Aorta (tissue), 5 donors: ENCODE results near the gene LPP. TPM values are rescaled to one million over a fixed set of nuclear protein-coding genes. Genes with fewer than 3 reads are reported as not detected.

Source experiments
- ATAC-seq: fragments of 200-7000 bp; cut with Tn5 transposase; one replicate; pipeline ENCODE4 v1.9.1; 2022; ENCODE audit warnings: moderate library complexity; ENCODE audit not compliant: low FRiP score
- DNase-seq, 2 donors: peaks; one replicate each; pipeline ENCODE4 v3.0.0-alpha.2; 2020
- H3K27ac ChIP-seq, 2 donors: one replicate each; pipeline ENCODE4 v1.5.1; 2013; ENCODE audit warnings: low read length in 2 of 2, mild to moderate bottlenecking in 2 of 2, moderate library complexity in 2 of 2, control low read depth in 1 of 2, inconsistent platforms in 1 of 2, low read depth in 1 of 2
- H3K27me3 ChIP-seq, 2 donors: one replicate each; pipeline ENCODE4 v1.6.1; 2013; ENCODE audit warnings: control low read depth in 1 of 2, low read length in 1 of 2, mild to moderate bottlenecking in 1 of 2, moderate library complexity in 1 of 2; ENCODE audit not compliant: insufficient read depth in 2 of 2, control insufficient read depth in 1 of 2
- H3K36me3 ChIP-seq, 2 donors: one replicate each; pipeline ENCODE4 v1.6.1; 2013; ENCODE audit warnings: control low read depth in 1 of 2, low read length in 1 of 2, mild to moderate bottlenecking in 1 of 2; ENCODE audit not compliant: insufficient read depth in 2 of 2, control insufficient read depth in 1 of 2
- H3K4me1 ChIP-seq, 2 donors: one replicate each; pipeline ENCODE4 v1.6.1; 2013; ENCODE audit warnings: low read length in 2 of 2, control low read depth in 1 of 2, mild to moderate bottlenecking in 1 of 2, moderate library complexity in 1 of 2; ENCODE audit not compliant: insufficient read depth in 2 of 2, control insufficient read depth in 1 of 2
- H3K4me3 ChIP-seq, 2 donors: one replicate each; pipeline ENCODE4 v1.5.1; 2013; ENCODE audit warnings: low read length in 2 of 2, control low read depth in 1 of 2, mild to moderate bottlenecking in 1 of 2
- H3K9me3 ChIP-seq: one replicate; pipeline ENCODE4 v1.6.1; 2013; ENCODE audit warnings: mild to moderate bottlenecking, low read length; ENCODE audit not compliant: control insufficient read depth
- WGBS, 2 donors: extraction: QIAGEN DNeasy Blood & Tissue Kit; methylation state at CpG; one replicate each; pipeline ENCODE4 v1.1.7; 2013; 5-methylcytosine and 5-hydroxymethylcytosine counted together
- intact Hi-C, 2 donors: fragments of 100-400 bp; cut with DNase I; formaldehyde crosslinking; loops; one replicate each; pipeline versions ENCODE4 v1.14.2 to v1.15.0; 2022
- polyA plus RNA-seq, 2 donors: library from polyadenylated mRNA; stranded (reverse); fragments of 200-250 nt; gene quantifications; one replicate each; pipeline ENCODE4 v1.2.3, GENCODE V29; 2013
- total RNA-seq, 2 donors: library from RNA; stranded (reverse); fragmentation: NEBNext Ultra II Directional; extraction: Animal tissue kit (Norgen Biotek cat#: 25700); gene quantifications; one replicate each; pipeline ENCODE4 v1.2.1, GENCODE V29; 2021
- donor health status: healthy with polysubstance abuse.
- donor health status: Bipolar disorder and iron deficiency.
- donor health status: DM: no; HTN: no; CAD: no.
- donor health status: DM: no; HTN: no; CAD: no.
- donor health status: DM: yes; HTN: yes; CAD: no.

Gene LPP
- total and polyA plus RNA-seq, 4 donors, result 37.7 to 2,536 (median 527) TPM

DNA sequence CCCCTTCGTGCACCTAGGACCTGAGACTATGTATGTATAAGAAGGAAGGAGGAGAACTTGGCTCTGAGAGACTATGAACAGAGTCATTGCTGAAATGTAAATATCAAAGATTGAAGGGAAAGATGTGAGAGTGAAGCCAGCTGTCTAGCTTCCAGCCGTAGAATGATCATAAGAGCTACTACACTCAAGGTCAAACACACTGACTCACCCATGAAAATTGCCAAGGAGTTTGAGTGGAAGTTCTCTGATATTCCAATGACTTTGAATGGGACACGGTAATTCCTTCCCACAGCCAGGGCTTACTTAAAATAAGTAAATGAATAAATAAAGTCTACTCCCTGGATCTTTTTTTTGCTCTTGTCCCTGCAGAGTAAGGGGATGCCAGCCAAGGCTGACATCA is 618.9 kb downstream of the LPP start:
- Histone ChIP-seq H3K9me3 (no peaks in the 10 kb centered on the region), H3K36me3 (no peaks in the 10 kb centered on the region), H3K27me3 (no peaks in the 10 kb centered on the region), H3K27ac (peak overlapping the region in 1 of 2 donors; percentile 37), H3K4me3 (no peak overlapping the region), H3K4me1 (peaks cover 0 to 18% of the 10 kb centered on the region in 2 donors)
- 4 to 16% methylated on average over 3 of the region's 3 CpGs for WGBS, 2 donors
- ATAC-seq (peak; percentile 45), DNase-seq (no peak)
- intact Hi-C loops, result no loop called here

DNA sequence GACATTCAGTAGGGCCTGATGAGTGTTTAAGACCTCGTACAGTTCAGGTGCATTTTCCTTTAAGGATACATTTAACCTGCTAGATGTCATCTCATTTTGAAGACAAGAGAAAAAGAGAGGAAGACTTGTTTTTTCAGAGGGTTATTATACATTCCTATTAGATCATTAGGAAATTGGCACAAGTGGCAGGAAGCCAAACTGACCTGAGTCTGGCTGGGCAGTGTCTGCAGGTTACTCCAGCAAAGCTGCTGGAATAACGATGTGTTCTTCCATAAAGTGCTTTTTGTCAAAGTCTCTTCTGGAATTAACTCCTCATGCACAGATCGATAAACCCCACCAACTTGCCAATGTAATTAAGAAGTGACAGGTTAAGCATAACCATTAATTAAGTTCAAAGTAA is 621.5 kb downstream of the LPP start:
- Histone ChIP-seq H3K36me3 (no peaks in the 10 kb centered on the region), H3K27ac (no peak overlapping the region), H3K27me3 (no peaks in the 10 kb centered on the region), H3K4me1 (peaks cover 3 to 19% of the 10 kb centered on the region in 2 donors), H3K9me3 (no peaks in the 10 kb centered on the region), H3K4me3 (no peak overlapping the region)
- ATAC-seq, result no peak
- no peak for DNase-seq
- intact Hi-C loops, result no loop called here
- WGBS, 2 donors, result 75 to 77% methylated on average over 3 of the region's 3 CpGs

DNA sequence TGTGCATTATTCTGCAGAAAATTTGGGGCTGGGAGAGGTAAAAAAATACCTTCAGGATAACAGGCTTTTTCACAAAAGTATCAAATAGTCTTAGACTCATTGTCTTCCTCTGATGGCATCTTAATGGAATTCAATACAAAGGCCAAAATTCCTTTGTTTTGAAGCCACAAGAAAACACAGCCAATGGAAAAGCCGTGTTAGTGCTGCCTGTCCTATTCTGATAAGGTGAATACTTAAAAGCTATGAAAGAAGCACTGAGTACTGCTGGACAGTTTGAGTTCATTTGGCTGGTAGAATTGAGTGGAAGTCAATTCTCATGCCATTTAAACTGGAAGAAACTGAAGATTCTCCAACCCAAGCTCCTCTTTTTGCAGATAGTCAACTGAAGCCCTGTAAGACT is 622.5 kb downstream of the LPP start:
- peaks cover 3 to 19% of the 10 kb centered on the region in 2 donors for H3K4me1 ChIP-seq

DNA sequence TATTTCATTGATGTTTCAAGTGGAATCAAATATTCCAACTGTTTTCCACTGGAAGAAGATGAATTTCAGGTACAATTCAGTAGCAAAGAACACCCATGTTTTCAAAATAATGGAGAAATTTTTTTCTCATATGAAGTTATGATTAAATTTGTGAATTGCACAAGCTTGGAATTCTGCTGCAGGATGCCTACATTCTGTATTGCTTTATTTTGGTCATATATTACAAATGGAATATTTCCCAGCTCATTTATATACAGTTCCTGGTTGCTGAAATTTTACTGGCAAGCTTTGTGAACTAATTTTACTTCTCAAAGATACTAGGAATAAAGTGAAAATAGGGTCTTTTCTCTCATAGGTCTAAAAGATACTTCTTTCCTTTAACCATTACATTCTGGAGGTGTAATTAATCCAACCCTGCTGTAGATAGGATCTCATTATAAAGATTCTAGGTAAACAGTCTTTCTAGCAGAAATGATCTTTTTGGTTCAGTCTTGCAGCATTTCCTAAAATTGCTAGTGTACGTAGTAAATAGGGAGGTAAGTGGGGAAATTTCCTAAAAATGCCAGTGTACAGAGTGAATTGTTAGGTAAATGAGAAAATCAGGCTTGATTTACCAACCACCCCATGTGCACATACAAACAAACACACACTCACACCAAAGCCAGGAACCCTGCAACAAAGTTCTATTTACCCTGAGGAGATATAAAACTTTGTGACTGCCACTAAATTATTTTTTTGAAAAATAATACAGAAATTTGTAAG is 624.3 kb downstream of the LPP start:
- intact Hi-C loops, result no loop called here
- 74 to 82% methylated on average over 1 of the region's 1 CpG for WGBS, 2 donors
- H3K4me1 ChIP-seq, result peaks cover 5 to 16% of the 10 kb centered on the region in 2 donors
- H3K9me3 ChIP-seq, result no peaks in the 10 kb centered on the region
- ATAC-seq, result no peak
- DNase-seq, result no peak
- no peak overlapping the region for H3K27ac ChIP-seq
- no peaks in the 10 kb centered on the region for H3K36me3 ChIP-seq
- no peak overlapping the region for H3K4me3 ChIP-seq
- no peaks in the 10 kb centered on the region for H3K27me3 ChIP-seq

More for the DNA sequence above, 622.5 kb downstream of the LPP start:
- no peaks in the 10 kb centered on the region for H3K9me3 ChIP-seq
- no peaks in the 10 kb centered on the region for H3K27me3 ChIP-seq
- ATAC-seq (no peak), DNase-seq (no peak)
- no peaks in the 10 kb centered on the region for H3K36me3 ChIP-seq
- no peak overlapping the region for H3K4me3 ChIP-seq
- WGBS, 2 donors, result 0 to 10% methylated on average over 1 of the region's 1 CpG
- intact Hi-C loops, result no loop called here
- no peak overlapping the region for H3K27ac ChIP-seq

DNA sequence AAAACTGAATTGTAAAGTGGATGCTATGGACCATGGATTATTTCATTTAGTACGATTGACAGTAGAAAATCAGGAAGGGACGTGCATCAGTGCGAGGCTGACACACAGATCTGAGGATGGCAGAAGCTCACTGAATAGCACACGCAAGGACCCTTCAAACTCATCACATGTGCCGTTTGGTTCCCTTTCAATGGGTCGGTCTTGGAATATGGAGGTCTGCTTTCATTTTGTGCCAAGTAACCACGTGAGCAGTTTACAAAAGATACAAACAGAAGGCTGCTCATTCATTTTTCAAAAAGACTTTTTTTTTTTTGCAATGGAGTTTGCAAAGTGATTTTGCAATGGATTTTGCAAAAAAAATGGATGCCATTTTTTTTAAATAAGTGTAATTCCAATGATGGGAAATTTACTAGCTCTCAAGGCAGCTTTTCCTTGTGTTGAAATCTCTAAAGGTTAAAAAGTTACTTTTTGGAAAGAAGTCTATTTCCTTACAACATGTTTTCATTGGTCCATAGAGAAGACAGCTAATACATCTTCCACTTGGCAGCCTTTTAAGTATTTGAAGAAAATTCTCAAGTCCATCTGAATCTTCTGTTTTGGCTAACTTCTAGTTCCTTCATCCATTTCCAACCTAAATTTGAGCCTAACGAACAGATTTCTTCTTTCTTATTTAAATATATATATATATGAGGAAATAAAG is 625.5 kb downstream of the LPP start:
- peaks cover 5 to 15% of the 10 kb centered on the region in 2 donors for H3K4me1 ChIP-seq
- intact Hi-C loops, result no loop called here
- 64 to 70% methylated on average over 8 of the region's 8 CpGs for WGBS, 2 donors
- H3K4me3 ChIP-seq, result no peak overlapping the region
- DNase-seq (no peak), ATAC-seq (peak; percentile 62)
- H3K27ac ChIP-seq, result peak overlapping the region in 1 of 2 donors; percentile 68
- H3K36me3 ChIP-seq, result no peaks in the 10 kb centered on the region
- H3K9me3 ChIP-seq, result no peaks in the 10 kb centered on the region
- H3K27me3 ChIP-seq, result no peaks in the 10 kb centered on the region

DNA sequence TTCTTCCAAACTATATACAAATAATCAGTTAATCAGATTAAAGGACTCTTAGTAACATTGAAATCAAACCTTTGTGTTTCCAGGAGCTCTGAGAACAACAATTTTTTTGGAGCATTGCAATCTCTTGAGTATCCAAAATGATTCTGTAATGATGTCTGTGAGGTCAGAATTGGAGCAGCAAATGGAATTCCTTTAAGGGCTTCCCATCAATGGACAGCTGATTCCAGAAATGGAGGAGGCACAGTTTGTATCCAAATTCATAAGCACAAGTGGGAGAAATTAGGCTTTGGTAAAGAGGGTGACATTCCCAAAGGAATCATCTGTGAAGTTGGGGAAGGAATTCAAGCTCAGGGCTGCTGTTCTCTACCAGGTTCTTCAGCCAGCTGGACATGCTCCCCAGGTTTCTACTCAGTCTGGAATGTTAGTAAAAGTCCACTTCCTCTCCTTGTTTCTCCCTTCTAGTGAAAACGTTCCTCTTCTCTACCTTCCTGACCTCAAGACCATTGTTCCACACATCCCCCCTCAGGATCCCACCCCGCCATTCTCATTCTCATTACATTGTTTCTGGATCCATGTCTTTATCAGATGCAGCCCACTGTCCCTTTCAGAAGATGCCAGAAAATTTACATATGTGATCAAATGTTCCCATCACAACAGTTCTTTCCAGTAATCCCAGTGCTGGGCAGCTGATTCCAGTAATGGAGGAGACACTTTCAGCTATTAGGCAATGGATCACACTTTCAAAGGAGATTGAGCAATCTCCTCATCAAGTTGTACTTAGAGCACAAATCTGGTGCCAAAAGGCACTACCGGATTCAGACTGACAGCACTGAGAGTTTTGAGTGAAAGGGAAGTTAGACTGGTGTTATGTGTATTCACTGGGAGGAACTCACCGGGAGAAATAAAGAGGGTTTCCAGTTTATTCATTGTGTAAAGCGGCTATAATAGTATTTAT is 626.5 kb downstream of the LPP start:
- intact Hi-C loops, result no loop called here
- ATAC-seq, result peak; percentile 88
- H3K4me3 ChIP-seq, result no peak overlapping the region
- no peaks in the 10 kb centered on the region for H3K9me3 ChIP-seq
- WGBS, 2 donors, result 57% methylated on average over 5 of the region's 5 CpGs
- DNase-seq, result no peak
- no peaks in the 10 kb centered on the region for H3K36me3 ChIP-seq
- no peaks in the 10 kb centered on the region for H3K27me3 ChIP-seq
- H3K4me1 ChIP-seq, result peaks cover 5 to 9% of the 10 kb centered on the region in 2 donors
- peak overlapping the region in 1 of 2 donors; percentile 33 for H3K27ac ChIP-seq

DNA sequence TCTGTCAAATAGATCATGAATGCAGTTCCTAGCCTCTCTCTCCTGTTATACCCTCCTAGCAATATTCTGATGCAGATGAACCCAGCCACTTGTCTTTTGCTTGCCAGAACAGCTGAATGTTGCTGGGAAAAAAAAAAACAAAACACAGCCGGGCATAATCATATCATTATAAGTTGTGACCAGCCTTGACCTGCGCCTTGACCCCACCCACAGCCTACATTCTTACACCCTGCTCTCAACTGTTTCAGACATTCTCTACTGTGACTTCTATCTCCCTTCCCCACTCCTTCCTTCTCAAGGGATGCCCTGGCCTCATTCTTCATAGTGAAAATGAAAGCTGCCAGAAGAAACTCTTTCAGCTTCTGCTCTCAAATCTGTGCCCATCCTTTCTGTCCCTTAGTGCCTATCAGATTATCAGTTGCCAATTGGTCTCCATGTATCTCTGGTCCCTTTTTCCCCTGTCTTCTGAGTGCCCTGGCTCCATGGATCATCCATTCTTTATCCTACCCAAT is 628.7 kb downstream of the LPP start:
- Histone ChIP-seq H3K4me3 (no peak overlapping the region), H3K4me1 (peaks cover 4 to 5% of the 10 kb centered on the region in 2 donors), H3K27me3 (no peaks in the 10 kb centered on the region), H3K27ac (no peak overlapping the region), H3K36me3 (no peaks in the 10 kb centered on the region), H3K9me3 (no peaks in the 10 kb centered on the region)
- ATAC-seq (no peak), DNase-seq (no peak)
- intact Hi-C loops, result no loop called here
- 58 to 65% methylated on average over 2 of the region's 2 CpGs for WGBS, 2 donors

DNA sequence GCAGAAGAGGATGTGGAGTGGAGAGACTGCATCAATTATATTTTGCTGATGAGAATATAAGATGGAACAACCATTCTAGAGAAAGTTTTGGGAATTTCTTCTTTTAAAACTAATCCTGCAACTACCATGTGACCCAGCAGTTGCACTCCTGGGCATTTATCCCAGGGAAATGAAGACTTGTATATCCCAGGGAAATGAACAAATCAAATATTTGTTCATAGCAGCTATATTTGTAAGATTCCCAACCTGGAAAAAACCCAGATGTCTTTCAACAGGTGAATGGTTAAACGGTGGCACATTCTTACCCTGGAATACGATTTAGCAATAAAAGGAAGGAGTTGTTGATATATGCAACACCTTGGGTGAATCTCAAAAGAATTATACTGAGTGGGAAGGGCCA is 632.5 kb downstream of the LPP start:
- Histone ChIP-seq H3K27me3 (no peaks in the 10 kb centered on the region), H3K9me3 (no peaks in the 10 kb centered on the region), H3K4me1 (peaks cover 4 to 5% of the 10 kb centered on the region in 2 donors), H3K27ac (no peak overlapping the region), H3K4me3 (no peak overlapping the region), H3K36me3 (no peaks in the 10 kb centered on the region)
- no peak for DNase-seq
- ATAC-seq, result no peak
- intact Hi-C loops, result no loop called here
- 80 to 83% methylated on average over 2 of the region's 2 CpGs for WGBS, 2 donors
